Measurements from ENCODE around the gene SYTL1.

SYTL1 gene

DNA sequence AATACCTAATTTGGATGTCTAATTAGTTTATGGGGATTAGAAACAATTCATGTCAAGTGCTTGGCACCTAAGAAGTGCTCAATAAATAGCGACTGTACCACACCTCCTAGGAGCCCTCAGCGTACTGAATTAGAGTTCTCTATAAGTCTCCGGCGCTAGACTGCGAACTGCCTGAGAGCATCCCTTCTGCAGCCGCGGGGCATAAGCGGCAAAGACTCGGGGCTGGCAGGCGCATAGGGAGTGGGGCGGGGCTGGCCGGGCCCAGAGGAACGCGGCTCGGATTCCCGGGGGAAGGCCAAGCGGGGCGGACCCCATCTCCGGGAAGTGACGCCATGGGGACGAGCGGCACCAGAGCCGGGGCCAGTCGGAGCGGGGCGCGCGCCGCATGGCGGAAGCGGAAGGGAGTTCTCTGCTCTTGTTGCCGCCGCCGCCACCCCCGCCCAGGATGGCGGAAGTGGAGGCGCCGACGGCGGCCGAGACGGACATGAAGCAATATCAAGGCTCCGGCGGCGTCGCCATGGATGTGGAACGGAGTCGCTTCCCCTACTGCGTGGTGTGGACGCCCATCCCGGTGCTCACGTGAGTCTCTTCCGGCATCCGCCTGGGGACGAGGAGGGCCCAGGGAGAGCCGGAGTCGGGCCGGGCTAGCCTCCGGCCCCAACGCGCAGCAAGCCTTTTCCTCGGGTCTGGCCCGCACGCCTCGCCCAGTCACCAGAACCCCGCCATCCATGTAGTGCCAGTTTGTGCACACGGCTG is 19.8 kb upstream of the SYTL1 start, which contains the start of gene TMEM222:
TSS of gene TMEM222 (plus strand) at position 351 of the 756 bp plus-strand sequence. CDS start at position 386, 35 bp downstream.
- peak; percentile 97 for DNase-seq

DNA sequence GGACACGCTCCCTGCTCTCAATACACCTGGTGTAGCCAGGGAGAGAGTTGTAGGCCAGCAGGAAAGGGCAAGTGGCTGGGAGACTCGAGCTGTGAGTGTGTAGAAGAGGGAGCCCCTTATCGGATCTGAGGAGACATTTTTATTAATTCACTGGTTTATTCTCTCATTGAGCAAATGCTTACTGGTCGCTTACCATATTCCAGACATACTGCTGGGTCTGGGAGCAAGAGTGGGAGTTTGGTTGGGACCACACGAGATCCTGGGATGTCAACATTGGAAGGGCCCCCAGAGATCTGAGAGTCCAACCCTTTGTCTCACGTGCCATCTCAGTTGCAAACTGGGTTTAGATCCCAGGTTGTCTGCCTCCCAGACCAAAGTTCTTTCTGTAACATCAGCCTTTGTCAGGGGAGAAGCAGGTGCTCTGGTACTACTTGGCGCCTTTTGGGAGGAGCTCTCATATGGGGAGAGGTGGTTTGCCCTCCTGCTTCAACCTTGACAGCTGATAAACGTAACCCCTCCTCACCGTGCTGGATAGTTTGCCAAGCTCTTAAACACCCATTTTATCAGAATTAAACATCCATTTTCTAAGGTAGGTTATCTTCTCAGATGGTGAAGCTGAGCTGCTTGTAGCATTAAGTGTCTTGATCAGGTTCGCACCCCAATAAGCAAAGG is 19.1 kb upstream of the SYTL1 start:
- DNase-seq = no peak

DNA sequence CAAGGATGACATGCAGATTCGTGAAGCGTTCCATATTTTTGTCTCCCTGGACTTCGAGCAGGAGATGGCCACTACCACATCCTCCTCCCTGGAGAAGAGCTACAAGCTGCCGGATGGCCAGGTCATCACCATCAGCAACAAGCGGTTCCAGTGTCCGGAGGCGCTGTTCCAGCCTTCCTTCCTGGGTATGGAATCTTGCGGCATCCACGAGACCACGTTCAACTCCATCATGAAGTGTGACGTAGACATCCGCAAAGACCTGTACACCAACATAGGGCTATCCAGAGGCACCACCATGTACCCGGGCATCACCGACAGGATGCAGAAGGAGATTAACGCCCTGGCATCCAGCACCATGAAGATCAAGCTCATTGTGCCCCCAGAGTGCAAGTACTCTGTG is 16.5 kb upstream of the SYTL1 start:
- DNase-seq = no peak

DNA sequence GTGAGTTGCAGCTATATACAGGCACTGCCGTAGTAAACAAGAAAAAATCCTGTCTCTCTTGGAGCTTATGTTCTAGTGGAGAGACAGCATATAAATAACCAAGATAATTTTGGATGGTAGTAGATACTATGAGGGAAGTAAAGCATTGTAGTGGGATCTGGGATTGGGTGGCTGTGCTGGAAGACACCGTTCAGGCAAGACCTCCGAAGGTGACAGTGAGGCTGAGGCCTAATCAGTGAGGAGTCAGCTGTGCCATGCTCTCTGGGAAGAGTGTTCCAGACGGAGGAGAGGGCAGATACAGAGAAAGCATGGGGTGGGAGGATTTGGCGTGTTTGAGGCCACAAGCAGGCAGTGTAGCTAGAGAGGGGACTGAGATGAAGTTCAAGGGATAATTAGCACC is 13.9 kb upstream of the SYTL1 start:
- DNase-seq = no peak

DNA sequence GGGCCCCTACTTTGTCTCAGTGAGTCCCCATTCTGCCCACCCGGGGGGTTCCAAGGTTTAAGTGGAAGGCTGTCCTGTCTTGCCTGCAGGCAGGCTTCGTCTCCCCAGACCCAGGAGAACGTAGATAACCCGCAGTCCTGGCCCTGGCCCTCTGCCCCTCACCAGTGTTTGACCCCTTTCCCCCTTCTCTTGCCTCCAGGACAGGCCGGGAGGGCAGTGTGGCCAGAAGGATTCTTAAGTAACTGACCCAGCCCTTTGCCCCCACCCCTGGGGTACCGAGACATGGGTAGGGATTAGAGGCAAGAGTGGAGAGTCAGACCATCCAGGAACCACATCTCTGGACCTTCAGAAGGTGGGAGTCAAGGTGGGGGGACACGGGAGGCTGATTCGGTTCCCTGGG is 11.0 kb upstream of the SYTL1 start:
- no peak for DNase-seq

DNA sequence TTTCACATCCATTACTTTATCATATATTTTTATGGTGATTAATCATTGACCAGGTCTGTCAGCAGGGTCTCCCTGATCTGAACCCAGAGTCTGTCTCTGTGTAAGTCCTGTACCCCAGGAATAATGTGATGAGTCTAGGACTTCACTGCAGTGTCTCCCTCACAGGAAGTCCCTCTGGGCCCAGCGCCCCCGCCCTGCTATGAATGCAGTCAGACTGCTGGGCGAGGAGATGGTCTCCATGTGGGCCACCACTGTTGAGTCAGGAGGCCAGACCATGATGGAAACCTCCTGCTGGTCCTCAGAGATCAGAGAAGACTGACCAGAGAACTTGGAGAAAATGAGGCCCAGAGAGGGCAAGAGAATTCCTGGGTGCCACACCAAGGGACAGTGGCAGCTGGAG is 10.4 kb upstream of the SYTL1 start:
- no peak for DNase-seq

DNA sequence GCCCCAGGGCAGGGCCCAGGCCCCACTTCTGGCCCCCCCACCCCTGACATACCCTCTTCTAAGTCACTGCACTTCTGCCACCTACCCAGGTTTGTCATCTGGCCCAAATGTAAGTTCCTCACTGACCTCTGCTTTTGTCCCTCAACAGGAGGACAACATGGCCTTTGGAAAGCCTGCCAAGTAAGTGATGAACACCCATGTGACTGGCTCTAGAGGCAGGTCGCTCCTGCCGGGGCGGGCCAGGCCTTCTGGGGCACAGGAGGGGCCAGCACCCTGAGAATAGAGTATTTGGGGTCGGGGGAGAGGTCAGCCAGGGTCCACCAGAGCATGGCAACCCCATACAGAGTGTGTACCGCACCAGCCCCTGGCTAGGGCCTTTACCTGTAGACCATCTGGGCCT is 9.9 kb upstream of the SYTL1 start:
- no peak for DNase-seq

DNA sequence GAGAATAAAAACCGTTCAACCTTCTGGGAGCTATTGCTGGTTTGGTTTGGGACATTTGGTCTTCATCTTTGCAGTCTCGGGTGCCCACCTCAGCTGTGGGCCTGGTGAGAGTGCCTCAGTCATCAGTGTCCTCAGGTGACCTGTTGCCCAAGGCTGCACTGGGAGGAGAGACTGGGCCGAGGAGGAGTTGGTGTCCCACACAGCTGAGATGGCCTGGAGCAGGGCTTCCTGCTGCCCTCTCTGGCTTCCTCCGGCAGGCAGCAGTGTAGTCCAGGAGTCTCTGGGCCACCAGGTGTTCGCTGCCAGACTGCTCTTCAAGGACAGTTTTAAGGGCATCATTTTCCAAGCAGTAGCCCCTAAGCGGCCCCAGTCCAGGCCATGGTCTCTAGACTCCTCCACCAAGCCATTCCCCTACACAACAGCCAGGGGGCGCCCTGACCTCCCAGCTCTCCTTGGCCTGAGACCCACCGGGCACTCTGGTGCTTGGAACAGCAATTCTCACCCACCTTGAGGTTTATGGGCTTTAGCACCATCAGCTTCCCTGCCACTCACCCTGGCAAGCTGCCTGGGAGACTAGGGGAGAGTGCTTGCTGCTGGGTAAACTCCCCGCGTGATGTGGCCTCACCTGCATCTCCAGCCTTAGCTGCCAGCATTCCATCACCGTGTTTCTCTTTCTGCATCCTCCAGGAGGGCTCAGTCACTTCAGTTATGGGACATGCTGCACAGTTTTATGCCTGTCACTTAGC is 9.1 kb upstream of the SYTL1 start:
- DNase-seq = peak; percentile 58 to 66

DNA sequence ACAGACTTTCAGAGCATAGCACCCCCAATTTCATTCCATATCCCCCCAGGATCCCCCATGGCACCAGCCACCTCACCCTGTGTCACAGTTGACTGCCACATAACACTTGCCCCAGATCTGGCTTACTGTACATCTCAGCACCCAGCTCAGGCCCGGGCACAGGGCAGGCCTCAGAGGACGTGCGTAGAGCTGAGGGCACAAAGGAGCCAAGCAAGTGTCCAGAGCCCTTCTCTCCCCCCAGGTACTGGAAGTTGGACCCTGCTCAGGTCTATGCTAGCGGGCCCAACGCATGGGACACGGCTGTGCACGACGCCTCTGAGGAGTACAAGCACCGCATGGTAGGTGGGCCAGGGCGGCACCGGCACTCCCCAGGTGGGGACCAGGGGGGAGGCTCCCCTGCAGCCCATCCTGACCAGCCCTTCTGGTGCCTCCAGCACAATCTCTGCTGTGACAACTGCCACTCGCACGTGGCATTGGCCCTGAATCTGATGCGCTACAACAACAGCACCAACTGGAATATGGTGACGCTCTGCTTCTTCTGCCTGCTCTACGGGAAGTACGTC is 8.0 kb upstream of the SYTL1 start:
- DNase-seq = no peak

DNA sequence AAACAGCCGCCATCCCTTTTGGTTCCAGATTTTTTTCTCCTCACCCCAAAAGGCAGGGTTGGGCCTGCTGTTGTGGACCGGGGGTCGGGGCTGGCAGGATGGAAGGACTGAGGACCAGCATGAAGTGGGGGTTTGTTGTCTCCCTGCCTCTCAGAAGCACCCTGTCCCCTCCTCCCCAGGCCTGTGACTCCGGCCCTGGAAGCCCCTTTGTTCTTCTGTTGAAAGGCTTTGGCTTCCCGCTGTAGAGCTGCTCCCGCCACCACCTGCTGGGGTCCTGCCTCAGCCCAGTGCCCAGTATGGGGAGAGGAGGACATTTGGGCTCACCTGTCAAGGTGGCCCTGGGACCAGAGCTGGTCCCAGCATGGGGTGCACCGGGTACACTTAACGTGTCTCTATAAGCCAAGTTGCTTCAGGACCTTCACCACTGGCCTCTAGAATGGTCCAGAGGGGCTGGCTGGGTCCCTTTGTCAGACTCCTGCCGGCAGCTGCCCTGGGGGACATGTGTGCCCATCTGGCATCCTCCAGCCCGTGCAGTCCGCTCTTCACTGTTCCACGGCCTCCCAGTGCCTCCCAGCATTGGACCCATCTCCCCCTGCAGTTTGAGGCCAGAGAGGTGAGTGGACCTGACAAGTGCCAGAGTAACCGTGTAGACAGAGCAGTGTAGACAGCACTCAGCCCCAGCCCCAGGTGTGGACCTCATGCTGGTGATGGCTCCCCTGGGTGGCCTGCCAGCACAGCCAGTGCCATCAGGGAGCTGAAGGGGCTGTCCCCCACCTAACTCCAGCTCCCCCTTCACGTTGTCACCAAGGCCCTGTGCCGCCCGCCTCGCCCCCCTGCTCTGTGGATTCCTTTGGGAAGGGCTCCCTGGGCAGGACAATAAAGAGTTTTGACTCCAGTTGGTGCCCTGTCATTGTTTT is 6.1 kb upstream of the SYTL1 start:
- DNase-seq = no peak

DNA sequence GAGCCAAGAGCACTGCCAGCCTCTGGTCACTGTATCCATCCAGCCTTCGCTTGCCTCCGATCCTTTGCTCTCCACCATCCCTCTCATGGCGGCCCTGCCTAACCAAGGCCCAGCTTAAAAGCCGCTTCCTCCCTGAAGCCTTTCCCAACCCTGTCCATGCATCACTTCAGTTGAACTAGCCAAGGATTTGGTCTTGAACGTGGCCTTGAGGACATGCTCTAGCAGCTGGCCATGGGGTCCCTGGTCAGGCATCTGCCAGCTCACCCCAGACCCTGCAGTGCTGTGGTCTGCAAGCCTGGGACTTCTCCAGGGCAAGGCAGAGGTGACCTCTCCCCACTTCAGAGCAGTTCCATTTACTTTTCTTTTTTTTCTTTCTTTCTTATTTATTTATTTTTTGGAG is 5.1 kb upstream of the SYTL1 start:
- DNase-seq = no peak

DNA sequence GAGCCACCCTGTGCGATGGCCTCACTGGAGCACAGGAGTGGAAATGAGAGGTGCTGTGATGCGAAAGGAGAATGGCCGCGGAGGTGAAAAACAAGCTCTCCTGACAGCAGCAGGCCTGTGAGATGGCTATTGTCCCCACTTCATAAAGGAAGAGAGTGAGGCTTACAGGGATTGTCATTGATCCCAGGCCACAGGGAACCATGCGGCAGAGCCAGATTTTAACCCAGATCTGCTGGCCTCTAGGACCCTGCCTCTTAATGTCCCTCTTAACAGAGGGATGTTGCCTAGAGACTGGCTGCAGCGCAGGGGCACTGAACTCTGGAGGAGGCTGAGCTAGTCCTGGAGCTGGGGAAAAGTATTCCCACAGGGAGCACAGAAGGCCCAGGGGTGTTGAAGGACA is 3.1 kb upstream of the SYTL1 start:
- no peak for DNase-seq

DNA sequence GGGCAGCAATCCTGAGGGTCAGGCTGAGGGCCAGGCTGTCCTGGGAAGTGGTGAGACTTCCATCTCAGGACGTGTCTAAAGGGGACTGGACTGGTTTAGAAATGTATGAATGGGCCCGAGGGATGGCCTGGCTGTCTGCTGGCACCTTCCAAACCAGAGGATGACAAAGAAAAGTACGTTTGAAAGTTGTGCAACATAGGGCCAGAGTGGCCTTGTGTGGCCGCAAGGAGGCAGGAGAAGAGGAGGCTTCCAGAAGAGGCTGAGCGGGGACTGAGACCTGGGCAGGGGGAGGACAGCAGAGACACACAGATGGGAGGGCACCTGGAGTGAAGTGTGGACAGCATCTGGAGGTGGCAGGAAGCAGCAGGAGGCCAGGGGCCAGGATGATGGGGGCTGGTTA is 2.6 kb upstream of the SYTL1 start:
- DNase-seq = no peak

DNA sequence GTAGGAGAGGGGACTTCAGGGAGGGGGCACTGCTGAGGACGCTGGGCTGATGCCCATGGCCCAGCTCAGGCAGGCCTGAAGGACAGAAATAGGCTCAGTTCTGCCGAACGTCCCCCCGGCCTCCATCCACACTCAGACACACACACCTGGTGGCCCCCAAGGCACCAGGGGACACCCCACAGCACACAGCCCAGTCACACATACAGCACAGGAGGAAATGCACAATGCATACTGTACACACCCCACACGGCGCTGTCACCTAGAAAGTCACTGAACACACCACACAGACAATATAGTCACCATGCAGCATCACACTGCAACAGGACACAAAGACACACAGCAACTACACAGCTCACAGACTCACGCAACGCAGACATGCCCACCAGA is 562 bp downstream of the SYTL1 start:
- peak; percentile 18 to 39 for DNase-seq

DNA sequence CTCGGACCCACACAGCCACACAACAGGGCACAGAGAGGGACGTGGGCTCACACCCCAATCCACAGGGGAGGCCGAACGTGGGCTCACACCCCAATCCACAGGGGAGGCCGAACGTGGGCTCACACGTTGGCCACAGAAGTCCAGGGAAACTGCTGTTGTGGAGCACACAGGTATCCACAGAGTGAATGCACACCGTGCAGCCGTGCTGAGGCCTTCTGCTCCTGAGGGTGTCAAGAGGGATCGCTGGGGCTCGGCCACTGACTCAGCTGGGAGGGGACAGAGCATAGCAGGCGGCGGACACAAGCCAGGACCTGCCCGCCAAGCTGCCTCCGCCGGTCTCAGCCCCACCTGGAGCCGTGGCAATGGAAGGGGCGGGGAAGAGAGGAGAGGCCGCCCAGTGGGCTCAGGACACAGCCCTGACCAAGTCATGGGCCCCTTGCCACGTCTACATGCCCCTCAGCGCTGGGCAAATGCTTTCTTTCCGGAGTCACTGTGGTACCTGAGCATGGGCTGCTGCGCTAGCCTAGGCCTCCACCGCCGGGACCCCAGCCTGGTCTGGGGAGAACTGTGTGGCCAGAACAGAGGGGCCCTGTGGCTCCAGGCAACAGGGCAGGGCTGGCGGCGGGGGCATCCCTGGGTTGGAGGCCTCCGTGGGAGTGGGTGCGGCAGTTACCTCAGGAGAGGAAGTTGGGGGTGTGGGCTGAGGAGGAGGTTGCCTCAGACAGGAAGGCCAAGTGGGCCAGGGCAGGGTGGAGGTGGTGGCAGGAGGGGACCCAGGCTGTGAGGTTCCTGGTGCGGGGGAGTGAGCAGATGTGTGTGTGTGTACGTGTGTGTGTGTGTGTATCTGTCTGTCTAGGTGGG is 1.2 kb downstream of the SYTL1 start:
- peak; percentile 83 to 86 for DNase-seq

DNA sequence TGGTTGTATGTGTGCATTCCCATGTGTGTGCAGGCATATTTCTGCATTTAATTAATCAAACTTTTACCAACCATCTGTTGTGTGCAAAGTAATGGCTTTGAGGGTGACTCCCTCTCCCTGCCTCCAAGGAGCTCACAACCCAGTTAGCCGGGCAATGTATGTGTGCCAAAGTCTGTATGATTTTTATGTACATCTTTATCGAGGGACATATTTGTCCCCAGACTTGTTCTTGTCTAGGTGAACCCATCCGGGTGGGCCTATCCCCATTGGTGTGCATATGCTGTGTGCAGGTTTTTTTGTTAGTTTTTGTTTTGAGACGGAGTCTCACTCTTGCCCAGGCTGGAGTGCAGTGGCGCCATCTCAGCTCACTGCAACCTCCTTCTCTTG is 1.8 kb downstream of the SYTL1 start:
- DNase-seq = no peak

DNA sequence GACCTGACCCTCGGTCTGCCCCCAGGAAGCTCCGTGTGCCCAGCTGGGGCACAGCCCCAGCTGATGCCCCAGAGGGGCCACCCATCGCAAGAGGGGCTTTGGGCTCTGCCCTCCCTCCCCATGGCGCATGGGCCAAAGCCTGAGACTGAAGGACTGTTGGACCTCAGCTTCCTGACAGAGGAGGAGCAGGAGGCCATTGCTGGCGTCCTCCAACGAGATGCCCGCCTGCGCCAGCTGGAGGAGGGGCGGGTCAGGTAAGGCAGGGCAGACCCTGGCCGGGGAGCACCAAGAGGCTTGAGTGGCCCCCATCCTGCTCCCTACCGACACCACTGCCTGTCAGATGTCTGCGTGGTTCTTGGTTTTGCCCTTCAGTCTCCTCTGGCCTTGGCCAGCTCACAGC is 3.5 kb downstream of the SYTL1 start:
- no peak for DNase-seq

DNA sequence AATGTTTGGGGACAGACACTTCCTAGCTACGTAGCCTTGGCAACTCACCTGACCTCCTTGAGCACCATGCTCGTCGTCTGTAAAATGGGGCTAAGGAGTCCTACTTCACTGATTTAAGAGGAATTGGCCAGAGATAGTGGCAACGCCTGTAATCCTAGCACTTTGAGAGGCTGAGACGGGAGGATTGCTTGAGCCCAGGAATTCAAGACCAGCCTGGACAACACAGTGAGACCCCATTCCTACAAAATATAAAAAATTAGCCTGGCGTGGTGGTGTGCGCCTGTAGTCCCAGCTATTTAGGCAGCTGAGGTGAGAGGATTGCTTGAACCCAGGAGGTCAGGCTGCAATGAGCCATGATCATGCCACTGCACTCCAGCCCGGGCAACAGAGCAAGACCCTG is 4.5 kb downstream of the SYTL1 start:
- no peak for DNase-seq

DNA sequence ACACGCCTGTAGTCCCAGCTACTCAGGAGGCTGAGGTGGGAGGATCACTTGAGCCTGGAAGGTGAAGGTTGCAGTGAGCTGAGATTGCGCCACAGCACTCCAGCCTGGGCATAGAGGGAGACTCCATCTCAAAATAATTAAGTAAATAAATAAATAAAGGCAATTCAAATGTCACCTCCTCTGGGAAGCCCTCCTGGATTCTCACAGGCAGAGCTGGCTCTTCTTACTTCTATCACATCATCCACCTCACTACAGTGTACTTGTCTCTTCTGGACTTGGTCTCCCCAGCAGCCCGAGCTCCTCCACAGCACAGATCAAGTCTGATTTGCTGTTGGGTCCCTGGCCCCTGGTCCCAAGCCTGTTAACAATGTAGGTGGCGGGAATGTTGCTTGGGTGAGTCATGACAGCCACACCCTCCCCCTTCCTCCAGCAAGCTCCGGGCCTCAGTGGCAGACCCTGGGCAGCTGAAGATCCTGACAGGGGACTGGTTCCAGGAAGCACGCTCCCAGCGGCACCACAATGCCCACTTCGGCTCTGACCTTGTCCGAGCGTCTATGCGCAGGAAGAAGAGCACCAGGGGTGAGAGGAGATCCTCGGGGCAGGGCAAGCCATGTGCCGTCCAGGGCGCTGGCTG is 5.3 kb downstream of the SYTL1 start:
- no peak for DNase-seq

DNA sequence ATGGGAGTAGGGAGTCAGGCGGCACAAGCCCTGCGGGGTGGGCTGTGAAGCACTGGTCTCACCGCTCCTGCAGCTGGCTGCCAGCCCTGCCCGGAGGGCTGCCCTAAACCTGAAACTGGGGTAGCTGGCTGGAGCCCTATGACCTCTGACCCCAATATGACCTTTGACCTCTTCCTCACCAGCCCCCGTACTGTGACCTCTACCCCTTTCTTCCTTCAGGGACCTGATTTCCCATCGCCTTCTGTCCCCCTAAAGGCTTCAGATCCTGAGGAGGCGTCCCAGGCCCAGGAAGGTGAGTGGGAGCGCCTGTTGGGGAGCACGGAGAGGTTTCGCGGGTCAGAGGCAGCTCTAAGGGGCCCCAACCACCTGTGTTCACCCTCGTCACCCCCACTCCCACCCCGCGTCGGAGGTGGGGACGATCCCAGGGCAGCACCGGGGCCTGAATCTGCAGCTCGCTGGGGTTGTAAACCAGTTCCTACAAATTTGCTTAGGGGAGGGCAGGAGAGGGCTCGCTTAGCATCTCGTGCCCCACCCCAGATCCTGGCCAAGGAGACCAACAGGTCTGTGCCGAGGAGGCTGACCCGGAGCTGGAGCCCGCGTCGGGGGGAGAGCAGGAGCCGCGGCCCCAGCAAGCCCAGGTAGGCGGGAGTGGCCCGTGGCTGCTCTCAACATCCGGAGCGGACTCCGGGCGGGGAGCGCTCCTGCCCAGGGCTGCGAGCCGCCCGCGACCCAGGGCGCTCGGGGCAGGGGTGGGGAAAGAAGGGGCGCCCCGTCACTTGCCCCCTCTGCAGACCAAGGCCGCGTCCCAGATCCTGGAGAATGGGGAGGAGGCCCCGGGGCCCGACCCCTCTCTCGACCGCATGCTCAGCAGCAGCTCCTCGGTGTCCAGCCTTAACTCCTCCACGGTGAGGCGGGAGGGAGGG is 7.3 kb downstream of the SYTL1 start:
- peak; percentile 13 to 38 for DNase-seq

Measured in CD4-positive, alpha-beta T cell treated with Interleukin-1 beta for 1 hour (primary cell).